Vagina (tissue), 2 donors: ENCODE data around the gene PAEP. TPM values are rescaled to one million over a fixed set of nuclear protein-coding genes. Genes with fewer than 3 reads are reported as not detected.

ENCODE experiments used
- DNase-seq, 2 donors: peaks; one replicate each; pipeline ENCODE4 v3.0.0-alpha.2; 2017; ENCODE audit errors: extremely low spot score in 2 of 2
- H3K27ac ChIP-seq: fragments of 200-600 bp; sonication (generic); one replicate; pipeline ENCODE4 v1.5.1; 2019
- H3K27me3 ChIP-seq: fragments of 200-600 bp; sonication (generic); one replicate; pipeline ENCODE4 v1.5.1; 2019
- H3K36me3 ChIP-seq, 2 donors: fragments of 200-600 bp; sonication (generic); one replicate each; pipeline ENCODE4 v1.5.1; 2017 to 2019
- H3K4me1 ChIP-seq: fragments of 200-600 bp; sonication (generic); one replicate; pipeline ENCODE4 v1.5.1; 2019
- H3K4me3 ChIP-seq, 2 donors: fragments of 200-600 bp; sonication (generic); 1 replicate in 1 of 2; 2 replicates in 1 of 2; pipeline ENCODE4 v1.5.1; 2016 to 2019
- H3K9me3 ChIP-seq: fragments of 200-600 bp; sonication (generic); one replicate; pipeline ENCODE4 v1.5.1; 2019
- POLR2A ChIP-seq, 2 donors: fragments of 450-650 bp; IDR thresholded peaks; one replicate each; pipeline ENCODE4 v1.6.1; 2017; ENCODE audit warnings: antibody characterized with exemption in 2 of 2, mild to moderate bottlenecking in 2 of 2, moderate library complexity in 2 of 2
- POLR2AphosphoS5 ChIP-seq, 2 donors: sonication (generic); formaldehyde crosslinking; IDR thresholded peaks; one replicate each; pipeline ENCODE4 v1.9.0; 2017; ENCODE audit warnings: antibody characterized with exemption in 2 of 2, mild to moderate bottlenecking in 2 of 2, low read depth in 1 of 2; ENCODE audit not compliant: insufficient read depth in 1 of 2
- intact Hi-C: fragments of 100-400 bp; cut with DNase I; formaldehyde crosslinking; loops from one replicate; pipeline ENCODE4 v1.15.1; 2023
- total RNA-seq: library from RNA; depleted of rRNA; stranded (reverse); fragments of >200 nt; gene quantifications from one replicate; pipeline ENCODE4 v1.2.3, GENCODE V29; 2016
- TF ChIP-seq, protein P1 (sequence below), 3 experiments: fragments of 450-650 bp in 2 of 3; fragments of 200-600 bp in 1 of 3; sonication (generic) in 1 of 3; IDR thresholded peaks; one replicate each; pipeline ENCODE4 v1.5.1; 2017 to 2019; ENCODE audit warnings: antibody characterized with exemption in 3 of 3, mild to moderate bottlenecking in 2 of 3, moderate library complexity in 2 of 3

Gene PAEP
- total RNA-seq, 1 donor from 2014 or later: not detected

DNA sequence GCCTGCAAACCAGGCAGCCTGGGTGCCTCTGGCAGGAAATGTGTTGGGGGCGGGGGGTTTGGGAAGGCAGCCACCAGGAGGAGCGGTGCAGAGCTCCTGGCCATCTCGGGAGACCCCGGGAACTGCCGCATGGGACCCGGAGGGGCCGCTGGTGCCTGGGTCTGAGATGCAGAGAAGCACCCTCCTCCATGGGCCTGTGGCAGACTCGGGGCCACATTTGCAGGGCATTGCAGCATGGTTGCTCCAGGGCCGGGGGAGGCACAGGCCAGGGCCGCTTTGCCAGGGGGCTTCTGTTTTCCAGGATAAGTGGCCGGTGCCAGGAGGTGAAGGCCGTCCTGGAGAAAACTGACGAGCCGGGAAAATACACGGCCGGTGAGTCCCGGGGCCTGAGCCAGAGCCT is 38.6 kb upstream of the PAEP start:
- no peaks in the 10 kb centered on the region for H3K36me3 ChIP-seq
- TF ChIP-seq, protein P1, sequence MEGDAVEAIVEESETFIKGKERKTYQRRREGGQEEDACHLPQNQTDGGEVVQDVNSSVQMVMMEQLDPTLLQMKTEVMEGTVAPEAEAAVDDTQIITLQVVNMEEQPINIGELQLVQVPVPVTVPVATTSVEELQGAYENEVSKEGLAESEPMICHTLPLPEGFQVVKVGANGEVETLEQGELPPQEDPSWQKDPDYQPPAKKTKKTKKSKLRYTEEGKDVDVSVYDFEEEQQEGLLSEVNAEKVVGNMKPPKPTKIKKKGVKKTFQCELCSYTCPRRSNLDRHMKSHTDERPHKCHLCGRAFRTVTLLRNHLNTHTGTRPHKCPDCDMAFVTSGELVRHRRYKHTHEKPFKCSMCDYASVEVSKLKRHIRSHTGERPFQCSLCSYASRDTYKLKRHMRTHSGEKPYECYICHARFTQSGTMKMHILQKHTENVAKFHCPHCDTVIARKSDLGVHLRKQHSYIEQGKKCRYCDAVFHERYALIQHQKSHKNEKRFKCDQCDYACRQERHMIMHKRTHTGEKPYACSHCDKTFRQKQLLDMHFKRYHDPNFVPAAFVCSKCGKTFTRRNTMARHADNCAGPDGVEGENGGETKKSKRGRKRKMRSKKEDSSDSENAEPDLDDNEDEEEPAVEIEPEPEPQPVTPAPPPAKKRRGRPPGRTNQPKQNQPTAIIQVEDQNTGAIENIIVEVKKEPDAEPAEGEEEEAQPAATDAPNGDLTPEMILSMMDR (IDR thresholded peaks at IDR 0.05): no peak
- TF ChIP-seq POLR2AphosphoS5 (IDR thresholded peaks at IDR 0.05; ENCODE audit: insufficient read depth in 1 of 2, low read depth in 1 of 2): no peak
- no peak for TF ChIP-seq POLR2A (IDR thresholded peaks at IDR 0.05)
- no peak for DNase-seq
- intact Hi-C loops: no loop called here
- H3K27me3 ChIP-seq: no peaks in the 10 kb centered on the region
- no peak overlapping the region for H3K27ac ChIP-seq
- H3K4me1 ChIP-seq: no peaks in the 10 kb centered on the region
- no peaks in the 10 kb centered on the region for H3K9me3 ChIP-seq
- H3K4me3 ChIP-seq: no peak overlapping the region

DNA sequence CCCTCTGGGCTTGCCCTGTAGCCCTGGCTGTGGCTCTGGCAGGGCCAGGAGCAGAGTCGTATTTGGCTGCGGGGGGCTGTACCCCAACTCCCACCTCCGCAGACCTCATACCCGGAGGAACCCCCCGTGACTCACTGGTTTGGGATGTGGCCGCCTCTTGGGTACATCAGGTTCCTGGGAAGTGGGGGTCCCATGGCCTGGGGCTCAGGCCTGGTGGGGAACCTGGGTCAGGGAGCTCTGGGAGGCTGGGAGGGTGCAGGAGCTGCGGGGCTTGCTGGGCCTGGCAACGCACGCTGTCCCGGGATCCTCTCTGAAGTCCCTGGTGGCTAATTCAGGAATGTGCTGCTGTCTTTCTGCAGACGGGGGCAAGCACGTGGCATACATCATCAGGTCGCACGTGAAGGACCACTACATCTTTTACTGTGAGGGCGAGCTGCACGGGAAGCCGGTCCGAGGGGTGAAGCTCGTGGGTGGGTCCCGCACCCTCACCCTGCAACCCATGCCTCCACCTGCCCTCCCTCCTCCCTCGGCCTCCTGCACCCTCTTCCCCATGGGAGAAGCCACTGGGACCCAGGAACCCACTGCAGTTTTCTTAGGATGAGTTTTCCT is 37.9 kb upstream of the PAEP start:
- Histone ChIP-seq H3K9me3 (no peaks in the 10 kb centered on the region), H3K27ac (no peak overlapping the region), H3K4me1 (no peaks in the 10 kb centered on the region), H3K4me3 (no peak overlapping the region), H3K27me3 (no peaks in the 10 kb centered on the region), H3K36me3 (no peaks in the 10 kb centered on the region)
- no peak for TF ChIP-seq POLR2AphosphoS5 (IDR thresholded peaks at IDR 0.05; ENCODE audit: insufficient read depth in 1 of 2, low read depth in 1 of 2)
- TF ChIP-seq POLR2A (IDR thresholded peaks at IDR 0.05): no peak
- TF ChIP-seq, protein P1 (IDR thresholded peaks at IDR 0.05): no peak
- intact Hi-C loops: no loop called here
- no peak for DNase-seq

DNA sequence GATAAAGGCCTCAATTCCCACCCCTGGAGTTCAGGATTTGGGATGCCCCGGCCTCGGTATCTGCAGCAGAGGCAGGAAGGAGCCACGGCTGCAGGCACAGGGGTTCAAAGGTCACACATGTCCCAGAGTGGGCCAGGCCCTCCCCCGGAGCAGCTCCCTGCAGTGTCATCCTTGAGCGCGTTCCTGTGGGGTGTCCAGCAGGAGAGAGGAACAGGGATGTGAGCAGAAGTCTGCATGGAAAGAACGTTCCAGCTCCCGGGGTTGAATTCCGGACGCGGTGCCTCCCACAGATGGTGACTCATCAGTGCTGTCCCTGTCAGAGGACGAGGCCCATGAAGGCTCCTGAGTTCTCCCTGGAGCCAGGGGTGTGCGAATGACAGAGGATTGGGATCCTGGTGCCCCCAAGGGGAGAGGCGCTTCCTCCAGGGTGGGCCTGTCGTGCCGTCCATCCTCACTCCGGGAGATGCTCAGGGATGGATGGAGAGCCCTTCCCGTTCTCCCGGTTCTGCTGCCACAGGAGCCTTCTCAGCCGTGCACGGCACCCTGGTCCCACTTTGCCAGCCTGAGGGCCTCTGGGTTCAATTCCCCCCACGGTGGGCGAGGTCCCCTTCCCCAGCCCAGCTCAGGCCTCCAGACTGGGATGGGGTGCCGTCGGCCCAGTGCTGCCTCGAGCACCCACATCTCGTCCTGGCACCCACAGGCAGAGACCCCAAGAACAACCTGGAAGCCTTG is 37.3 kb upstream of the PAEP start:
- H3K4me3 ChIP-seq: no peak overlapping the region
- H3K9me3 ChIP-seq: no peaks in the 10 kb centered on the region
- H3K36me3 ChIP-seq: no peaks in the 10 kb centered on the region
- H3K4me1 ChIP-seq: no peaks in the 10 kb centered on the region
- H3K27me3 ChIP-seq: no peaks in the 10 kb centered on the region
- DNase-seq: no peak
- no peak for TF ChIP-seq POLR2AphosphoS5 (IDR thresholded peaks at IDR 0.05; ENCODE audit: insufficient read depth in 1 of 2, low read depth in 1 of 2)
- TF ChIP-seq, protein P1 (IDR thresholded peaks at IDR 0.05): no peak
- TF ChIP-seq POLR2A (IDR thresholded peaks at IDR 0.05): no peak
- intact Hi-C loops: no loop called here
- no peak overlapping the region for H3K27ac ChIP-seq

DNA sequence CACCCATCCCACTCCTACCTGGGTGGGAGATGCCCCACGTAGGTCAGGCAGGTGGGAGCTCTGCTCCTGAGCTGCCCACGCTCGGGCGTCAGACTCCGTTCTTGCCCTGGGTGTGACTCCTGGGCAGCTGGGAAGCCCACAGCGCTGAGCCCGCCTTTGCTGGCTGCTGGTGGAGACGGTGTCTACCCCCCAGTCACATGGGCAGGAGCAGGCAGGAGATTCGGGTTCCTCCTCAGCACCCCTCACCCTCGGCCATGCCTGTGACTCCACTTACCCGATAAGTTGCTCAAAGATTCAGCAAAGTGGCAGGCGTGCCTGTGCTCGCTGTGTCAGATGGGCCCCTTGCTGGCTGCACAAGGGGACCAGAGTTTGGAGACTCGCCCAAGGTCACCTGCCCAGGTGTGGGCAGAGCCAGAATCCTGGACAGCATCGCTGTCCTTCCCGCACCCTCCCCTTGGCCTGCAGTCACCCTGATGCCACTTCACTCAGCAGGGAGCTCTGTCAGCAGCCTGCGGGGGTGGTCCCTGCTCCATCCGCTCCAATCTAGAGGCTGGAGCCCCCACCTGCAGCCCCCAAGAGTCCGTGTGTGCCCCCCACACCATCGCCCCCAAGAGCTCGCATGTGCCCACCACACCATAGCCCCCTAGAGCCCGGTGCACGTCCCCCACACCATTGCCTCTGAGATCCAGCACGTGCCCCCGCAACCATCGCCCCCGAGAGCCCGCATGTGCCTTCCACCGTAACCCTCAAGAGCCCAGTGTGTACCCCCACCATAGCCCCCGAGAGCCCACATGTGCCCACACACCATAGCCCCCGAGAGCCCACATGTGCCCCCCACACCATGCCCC is 36.1 kb upstream of the PAEP start:
- Histone ChIP-seq H3K9me3 (no peaks in the 10 kb centered on the region), H3K27me3 (no peaks in the 10 kb centered on the region), H3K4me1 (no peaks in the 10 kb centered on the region), H3K27ac (no peak overlapping the region), H3K4me3 (no peak overlapping the region), H3K36me3 (no peaks in the 10 kb centered on the region)
- TF ChIP-seq POLR2A (IDR thresholded peaks at IDR 0.05): no peak
- TF ChIP-seq POLR2AphosphoS5 (IDR thresholded peaks at IDR 0.05; ENCODE audit: insufficient read depth in 1 of 2, low read depth in 1 of 2): no peak
- TF ChIP-seq, protein P1 (IDR thresholded peaks at IDR 0.05): no peak
- DNase-seq: no peak
- intact Hi-C loops: no loop called here
